Activated CD4-positive, alpha-beta T cell treated with anti-CD3 and anti-CD28 coated beads for 48 hours (primary cell): ENCODE measurements around the gene HSD17B8.

Source experiments
- DNase-seq: peaks from one replicate; pipeline ENCODE4 v3.0.0-alpha.2; 2020

Gene HSD17B8

GRCh38 chr6:33171880-33172687 is 32.4 kb upstream of the HSD17B8 start:
- DNase-seq = no peak

- no peak for DNase-seq
Measured at GRCh38 chr6:33172688-33173534, 31.5 kb upstream of the HSD17B8 start.

- DNase-seq = no peak
Measured at GRCh38 chr6:33173535-33174180, 30.8 kb upstream of the HSD17B8 start.

- no peak for DNase-seq
Measured at GRCh38 chr6:33174784-33175183, 29.7 kb upstream of the HSD17B8 start.

GRCh38 chr6:33175436-33176069 is 28.9 kb upstream of the HSD17B8 start:
- no peak for DNase-seq

- no peak for DNase-seq
Measured at GRCh38 chr6:33176906-33177305, 27.5 kb upstream of the HSD17B8 start.

GRCh38 chr6:33177552-33178446 is 26.7 kb upstream of the HSD17B8 start:
- no peak for DNase-seq

GRCh38 chr6:33178755-33179475 is 25.5 kb upstream of the HSD17B8 start:
- no peak for DNase-seq

- DNase-seq = no peak
Measured at GRCh38 chr6:33181141-33181540, 23.3 kb upstream of the HSD17B8 start.

- DNase-seq = no peak
Measured at GRCh38 chr6:33183071-33183683, 21.3 kb upstream of the HSD17B8 start.

- DNase-seq = no peak
Measured at GRCh38 chr6:33185190-33185589, 19.3 kb upstream of the HSD17B8 start.

- DNase-seq = no peak
Measured at GRCh38 chr6:33185654-33186187, 18.7 kb upstream of the HSD17B8 start.

- DNase-seq = no peak
Measured at GRCh38 chr6:33187809-33188208, 16.6 kb upstream of the HSD17B8 start.

- DNase-seq = no peak
Measured at GRCh38 chr6:33189164-33189563, 15.3 kb upstream of the HSD17B8 start.

GRCh38 chr6:33189625-33190448 is 14.6 kb upstream of the HSD17B8 start:
- DNase-seq = no peak

GRCh38 chr6:33190504-33191107 is 13.8 kb upstream of the HSD17B8 start:
- no peak for DNase-seq

GRCh38 chr6:33191383-33192104 is 12.9 kb upstream of the HSD17B8 start:
- no peak for DNase-seq

GRCh38 chr6:33192105-33192646 is 12.3 kb upstream of the HSD17B8 start, which contains the start of gene COL11A2:
TSS of gene COL11A2 (minus strand) at chr6:33192467. CDS start at chr6:33192240, 227 bp downstream.
- DNase-seq = no peak
